Urothelium cell line (cell line): Measurements from ENCODE around the gene ZNF438.
"Not testable (repeated sequence)": the region's sequence is repeated elsewhere in the genome, so short reads cannot be mapped to it uniquely, and the experiment has no call there.

ENCODE experiments used
- DNase-seq: peaks from one replicate; pipeline ENCODE4 v3.0.0; 2011; ENCODE audit warnings: low spot score, mixed read lengths
- FAIRE-seq: peaks from 2 replicates; lab custom pipeline; 2011; peaks lifted over from hg19 to GRCh38; lab: Jason Lieb, UNC

Gene ZNF438

GRCh38 chr10:30816159-30816819 is 215.4 kb downstream of the ZNF438 start:
- DNase-seq, result no peak
- no peak for FAIRE-seq

- peak; percentile 76 for DNase-seq
- FAIRE-seq, result no peak
These were observed 217.7 kb downstream of the ZNF438 start for GRCh38 chr10:30813872-30814481.

GRCh38 chr10:30812018-30812851 is 219.4 kb downstream of the ZNF438 start:
- no peak for FAIRE-seq
- DNase-seq, result peak; percentile 46

- FAIRE-seq, result no peak
- DNase-seq, result no peak
These were observed 220.2 kb downstream of the ZNF438 start for GRCh38 chr10:30811276-30812017.

- no peak for DNase-seq
- no peak for FAIRE-seq
These were observed 221.2 kb downstream of the ZNF438 start for GRCh38 chr10:30810416-30810815.

- DNase-seq (no peak), FAIRE-seq (no peak)
These were observed 224.8 kb downstream of the ZNF438 start for GRCh38 chr10:30806850-30807249.

GRCh38 chr10:30805061-30805460 is 226.6 kb downstream of the ZNF438 start:
- FAIRE-seq, result no peak
- no peak for DNase-seq

GRCh38 chr10:30804478-30805055 is 227.1 kb downstream of the ZNF438 start:
- FAIRE-seq, result no peak
- no peak for DNase-seq

GRCh38 chr10:30803892-30804322 is 227.8 kb downstream of the ZNF438 start:
- FAIRE-seq (no peak), DNase-seq (no peak)

- no peak for FAIRE-seq
- no peak for DNase-seq
These were observed 228.6 kb downstream of the ZNF438 start for GRCh38 chr10:30803058-30803457.

- no peak for FAIRE-seq
These were observed 231.3 kb downstream of the ZNF438 start for GRCh38 chr10:30800368-30800767.

GRCh38 chr10:30798646-30799185 is 232.9 kb downstream of the ZNF438 start:
- DNase-seq (no peak), FAIRE-seq (no peak)

More at GRCh38 chr10:30800368-30800767, 231.3 kb downstream of the ZNF438 start:
- no peak for DNase-seq

- not testable (repeated sequence) for DNase-seq, FAIRE-seq
These were observed 236.6 kb downstream of the ZNF438 start for GRCh38 chr10:30795024-30795423.
